Stromal cell of bone marrow (primary cell): ENCODE data around the gene ALDH8A1.
"Not testable (repeated sequence)": the region's sequence is repeated elsewhere in the genome, so short reads cannot be mapped to it uniquely, and the experiment has no call there.

Experiments
- DNase-seq: peaks from one replicate; pipeline ENCODE4 v3.0.0-alpha.2; 2012; ENCODE audit warnings: low read depth

The ALDH8A1 gene

DNA sequence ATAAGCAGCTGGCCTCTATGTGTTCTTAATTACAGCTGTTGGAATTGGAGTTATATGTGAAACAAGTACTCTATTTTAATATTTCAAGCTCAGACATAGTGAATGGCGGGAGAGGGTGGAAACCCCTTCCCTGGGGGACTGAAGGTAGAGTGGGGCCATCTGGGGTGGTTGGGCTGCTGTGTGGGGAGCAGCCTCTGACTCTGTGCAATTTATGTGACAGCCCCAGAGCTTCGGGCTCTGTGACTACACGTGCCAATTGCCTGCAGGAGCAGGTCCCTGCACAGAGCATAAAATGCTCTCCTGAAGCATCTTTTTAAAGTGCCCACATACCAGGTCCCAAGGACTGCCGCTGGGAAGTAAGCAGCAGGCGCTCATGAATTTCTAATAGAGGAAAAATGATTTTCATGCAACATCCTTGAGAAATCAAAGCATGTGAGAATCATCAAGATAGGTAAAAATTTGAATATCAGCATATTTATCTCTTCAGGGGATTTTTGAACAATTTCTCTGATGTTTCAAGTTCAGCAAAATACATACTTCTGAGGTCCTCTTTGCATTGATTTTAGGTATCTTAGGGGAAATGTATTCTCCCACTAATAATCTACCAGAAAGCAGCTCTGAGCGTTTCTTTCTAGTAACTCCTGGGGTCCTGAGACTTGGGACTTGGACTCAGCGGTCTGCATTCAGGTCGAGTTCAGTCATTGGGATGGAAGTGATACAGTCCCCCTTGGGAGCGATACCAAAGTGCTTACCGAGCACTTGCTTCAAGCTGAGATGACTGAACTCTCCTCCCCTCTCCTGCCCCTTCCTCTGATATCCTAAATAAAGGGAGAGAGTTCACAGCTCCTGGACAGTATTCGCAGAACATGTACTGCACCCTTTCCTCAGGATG, 40.0 kb downstream of the ALDH8A1 start:
- no peak for DNase-seq

- peak; percentile 99 for DNase-seq
These were observed 40.9 kb downstream of the ALDH8A1 start for GRCh38 chr6:134908906-134909516.

DNA sequence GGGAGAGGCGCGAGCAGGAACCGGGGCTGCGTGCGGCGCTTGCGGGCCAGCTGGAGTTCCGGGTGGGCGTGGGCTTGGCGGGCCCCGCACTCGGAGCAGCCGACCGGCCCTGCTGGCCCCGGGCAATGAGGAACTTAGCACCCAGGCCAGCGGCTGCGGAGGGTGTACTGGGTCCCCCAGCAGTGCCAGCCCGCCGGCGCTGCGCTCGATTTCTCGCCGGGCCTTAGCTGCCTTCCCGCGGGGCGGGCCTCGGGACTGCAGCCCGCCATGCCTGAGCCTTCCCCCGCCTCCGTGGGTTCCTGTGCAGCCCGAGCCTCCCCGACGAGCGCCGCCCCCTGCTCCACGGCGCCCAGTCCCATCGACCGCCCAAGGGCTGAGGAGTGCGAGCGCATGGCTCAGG, 45.2 kb downstream of the ALDH8A1 start:
- not testable (repeated sequence) for DNase-seq

DNA sequence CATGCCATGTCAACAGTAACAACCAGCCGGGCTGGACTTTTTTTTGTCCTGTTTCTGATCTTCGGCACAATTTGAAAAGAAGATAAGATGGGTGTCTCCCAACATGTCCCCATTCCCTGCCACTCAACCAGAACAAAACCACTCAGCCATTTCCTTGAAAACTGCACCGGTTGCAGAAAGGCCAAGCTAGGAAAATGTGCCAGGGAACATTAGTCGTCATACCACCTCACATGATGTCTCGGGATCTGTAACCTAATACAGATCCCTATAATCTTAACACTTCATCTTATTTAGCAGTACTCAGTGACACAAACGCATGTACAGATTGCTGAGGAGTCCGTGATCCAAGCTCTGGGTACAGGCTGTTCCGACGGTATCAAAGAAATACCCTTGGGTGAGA, 46.5 kb downstream of the ALDH8A1 start:
- DNase-seq, result no peak

DNA sequence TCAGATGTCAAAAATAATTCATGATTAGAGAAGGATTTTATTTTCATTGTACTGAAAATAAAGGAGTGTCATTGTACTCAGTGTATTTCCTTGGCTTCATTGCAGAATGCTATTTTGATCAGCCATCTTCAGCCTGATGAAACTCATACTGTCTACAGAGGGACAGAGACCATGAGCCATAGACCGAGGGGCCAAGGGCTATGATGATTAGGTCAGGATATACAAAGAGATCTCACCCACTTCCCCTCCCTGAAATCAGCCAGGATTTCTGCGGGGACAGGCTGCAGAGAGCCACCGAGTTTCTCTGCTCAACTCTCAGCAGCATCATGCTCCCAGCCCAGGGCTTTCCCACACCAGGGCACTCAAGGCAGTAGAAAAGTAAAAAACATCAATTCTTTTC, 47.0 kb downstream of the ALDH8A1 start:
- no peak for DNase-seq

DNA sequence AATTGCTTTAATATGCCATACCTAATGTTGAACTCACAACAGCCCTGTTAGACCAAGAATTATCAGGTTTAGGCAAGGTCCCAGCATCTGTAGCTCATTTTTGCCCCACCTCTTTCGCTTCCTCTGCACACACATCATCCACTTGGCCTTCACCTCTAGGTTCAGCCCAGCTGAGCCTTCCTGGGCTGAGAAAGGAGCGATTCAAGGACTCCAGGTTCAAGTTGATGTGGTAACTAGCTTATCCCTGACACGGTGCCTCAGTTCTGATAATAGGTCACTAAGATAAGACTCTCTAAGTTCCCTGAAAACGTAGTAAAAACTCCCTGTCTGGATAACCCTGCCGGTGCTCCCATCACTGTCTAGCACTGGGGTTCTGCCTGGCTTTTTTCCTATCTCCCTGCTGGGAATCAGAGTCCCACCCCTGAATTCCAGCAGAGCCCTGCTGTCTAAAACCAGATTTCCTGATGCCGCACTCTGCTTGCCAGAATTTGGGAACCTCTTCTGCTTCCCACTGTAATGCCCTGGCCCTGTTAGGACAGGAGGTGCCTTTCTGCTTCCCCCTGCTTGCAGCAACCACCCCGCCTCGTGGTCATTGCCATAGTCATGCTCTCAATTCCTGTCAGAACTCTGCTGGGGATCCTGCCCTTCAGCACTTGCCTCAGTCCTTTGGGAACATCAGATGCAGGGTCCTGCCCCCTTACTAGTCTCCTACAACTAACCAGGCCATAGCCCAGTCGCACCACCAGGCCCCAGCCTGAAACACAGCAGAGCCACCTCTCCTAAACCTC, 47.6 kb downstream of the ALDH8A1 start:
- DNase-seq, result no peak

- DNase-seq, result no peak
These were observed 51.3 kb downstream of the ALDH8A1 start for GRCh38 chr6:134898575-134898974.

DNA sequence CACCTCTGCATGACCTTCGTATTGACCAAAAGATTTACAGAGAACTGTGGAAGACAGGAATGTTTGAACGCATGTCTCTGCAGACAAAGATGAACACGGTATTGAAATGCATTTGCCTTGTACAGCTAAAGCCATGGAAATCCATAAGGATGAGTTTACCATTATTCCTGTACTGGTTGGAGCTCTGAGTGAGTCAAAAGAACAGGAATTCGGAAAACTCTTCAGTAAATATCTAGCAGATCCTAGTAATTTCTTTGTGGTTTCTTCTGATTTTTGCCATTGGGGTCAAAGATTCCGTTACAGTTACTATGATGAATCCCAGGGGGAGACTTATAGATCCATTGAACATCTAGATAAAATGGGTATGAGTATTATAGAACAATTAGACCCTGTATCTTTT, 51.7 kb downstream of the ALDH8A1 start:
- DNase-seq, result not testable (repeated sequence)

GRCh38 chr6:134896910-134897309, 53.0 kb downstream of the ALDH8A1 start:
- no peak for DNase-seq

DNA sequence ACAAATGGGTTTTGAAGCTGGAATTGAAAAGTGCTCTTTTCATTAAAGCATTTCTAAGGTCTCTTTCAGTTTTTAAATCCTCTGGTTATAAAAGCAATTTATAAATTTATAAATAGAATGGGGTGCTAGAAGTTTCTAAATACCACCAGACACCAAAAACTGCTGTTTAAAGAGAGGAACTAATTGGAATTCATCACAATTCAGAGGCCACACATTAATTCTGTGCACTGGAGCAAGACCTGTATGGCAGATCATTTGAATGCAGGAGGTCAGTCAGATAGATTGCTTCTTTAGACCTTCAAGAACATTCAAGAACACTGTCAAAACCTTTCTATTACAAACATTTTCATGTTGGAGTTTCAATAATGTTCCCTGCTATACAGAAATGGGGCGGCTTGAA, 55.1 kb downstream of the ALDH8A1 start:
- DNase-seq, result no peak

GRCh38 chr6:134892362-134892761, 57.5 kb downstream of the ALDH8A1 start:
- no peak for DNase-seq

- no peak for DNase-seq
These were observed 58.3 kb downstream of the ALDH8A1 start for GRCh38 chr6:134891633-134892032.

DNA sequence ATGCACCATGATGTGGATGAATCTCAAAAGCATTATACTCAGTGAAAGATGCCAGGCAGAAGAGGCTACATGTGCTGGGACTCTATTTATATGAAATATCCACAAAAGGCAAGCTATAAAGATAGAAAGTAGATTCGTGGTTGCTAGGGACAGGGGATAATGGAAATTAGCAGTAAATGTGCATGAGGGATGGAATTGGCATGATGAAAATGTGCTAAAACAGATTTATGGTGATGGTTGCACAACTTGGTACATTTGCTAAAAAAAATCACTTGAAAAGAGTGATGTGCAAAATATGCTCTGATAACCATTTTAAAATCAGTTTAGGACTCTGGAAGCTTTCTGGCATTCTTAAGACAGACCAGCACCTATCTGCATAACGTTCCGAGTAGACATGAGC, 61.6 kb downstream of the ALDH8A1 start:
- DNase-seq, result no peak

GRCh38 chr6:134884752-134885151, 65.1 kb downstream of the ALDH8A1 start:
- no peak for DNase-seq

DNA sequence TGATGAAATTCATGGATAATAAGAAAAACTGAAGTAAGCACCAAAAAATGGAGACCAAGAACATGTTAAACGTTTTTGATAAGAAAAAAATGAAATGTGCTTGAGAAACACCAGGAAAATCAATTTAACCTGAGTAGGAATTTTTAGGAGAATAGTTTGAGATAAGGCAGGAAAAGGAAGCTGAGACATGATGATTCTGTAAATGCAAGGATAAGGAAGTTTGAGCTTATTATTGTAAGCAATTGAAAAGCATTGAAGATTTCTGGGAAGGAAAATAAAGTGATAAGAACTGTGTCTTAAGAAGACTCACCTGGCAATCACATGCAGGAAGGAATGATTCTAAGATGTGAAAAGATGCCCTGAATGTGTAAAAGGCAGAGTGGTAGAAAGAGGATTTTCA, 66.6 kb downstream of the ALDH8A1 start:
- no peak for DNase-seq

- peak; percentile 63 for DNase-seq
These were observed 67.4 kb downstream of the ALDH8A1 start for GRCh38 chr6:134882426-134883038.

DNA sequence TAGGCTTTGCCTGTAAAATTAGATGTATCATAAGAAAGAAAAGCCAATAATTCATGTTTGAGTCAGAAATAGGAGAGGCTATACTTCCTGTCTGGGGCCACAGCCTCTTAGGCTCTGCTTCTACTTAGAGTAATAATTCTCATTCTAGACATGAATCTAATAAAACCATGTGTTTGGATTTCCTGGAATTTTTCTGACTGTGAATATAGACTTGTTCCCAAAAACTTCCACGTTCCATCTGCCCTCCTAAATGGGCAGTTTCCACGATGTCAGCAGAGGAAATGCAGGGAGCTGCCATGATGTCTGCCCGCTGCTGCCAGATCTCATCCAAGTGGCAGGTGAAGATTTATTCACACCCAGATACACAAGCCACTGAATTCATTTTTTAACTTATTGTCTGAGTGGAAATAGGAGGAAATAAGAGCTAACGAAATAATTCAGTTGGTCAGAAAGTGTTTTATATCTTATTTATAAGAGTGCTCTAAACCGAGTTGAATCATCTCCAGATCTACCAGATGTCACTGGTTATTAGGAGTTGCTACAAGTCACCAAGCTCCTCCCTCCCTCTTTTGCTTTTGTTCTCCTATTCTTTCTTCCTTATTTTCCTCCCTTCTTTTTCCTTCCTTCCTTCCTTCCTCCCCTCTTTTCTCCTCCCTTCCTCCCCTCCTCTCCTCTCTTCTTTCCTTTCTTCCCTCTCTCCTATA, 69.3 kb downstream of the ALDH8A1 start:
- DNase-seq, result no peak

GRCh38 chr6:134878136-134878535, 71.8 kb downstream of the ALDH8A1 start:
- DNase-seq, result no peak

GRCh38 chr6:134875367-134875766, 74.5 kb downstream of the ALDH8A1 start:
- DNase-seq, result no peak

- DNase-seq, result no peak
These were observed 76.2 kb downstream of the ALDH8A1 start for GRCh38 chr6:134873500-134874388.
